SW 1271 (cell line): Measurements from ENCODE around the gene IL10RB.

Experiments
- DNase-seq, 2 experiments: peaks; one replicate each; lab custom pipeline; 2025; lab: John Stamatoyannopoulos, UW

IL10RB gene

GRCh38 chr21:33332143-33332542 lies 66.0 kb downstream of the IL10RB start:
- DNase-seq = no peak

GRCh38 chr21:33334191-33334590 lies 68.0 kb downstream of the IL10RB start:
- no peak for DNase-seq

GRCh38 chr21:33334824-33335223 lies 68.7 kb downstream of the IL10RB start:
- DNase-seq = no peak

GRCh38 chr21:33339135-33339534 lies 73.0 kb downstream of the IL10RB start:
- no peak for DNase-seq

- no peak for DNase-seq
Observed at GRCh38 chr21:33339918-33340317, 73.8 kb downstream of the IL10RB start.

- DNase-seq = no peak
Observed at GRCh38 chr21:33345751-33346238, 79.6 kb downstream of the IL10RB start.
